ENCODE measurements around the gene GFRA1. TPM values are rescaled to one million over a fixed set of nuclear protein-coding genes. Genes with fewer than 3 reads are reported as not detected.

GFRA1 gene
- polyA plus RNA-seq, 1 of the 3 experiments (the other 2 are of a cell fraction), result 1.6 TPM

GRCh38 chr10:116170815-116171250 lies 102.2 kb downstream of the GFRA1 start (continued):
- no peak for TF ChIP-seq IRF3 (IDR thresholded peaks at IDR 0.05; ENCODE audit: low read depth, low read length)

- no peak for DNase-seq
- POLR2A ChIA-PET, result no interaction called here
- no peaks in the 10 kb centered on the region for H3K27me3 ChIP-seq (ENCODE audit: insufficient read depth)
- no peaks in the 10 kb centered on the region for H3K9me2 ChIP-seq
- H4K20me1 ChIP-seq (ENCODE audit: insufficient read depth), result no peaks in the 10 kb centered on the region
- no peaks in the 10 kb centered on the region for H3K79me2 ChIP-seq (ENCODE audit: insufficient read depth)
- no peaks in the 10 kb centered on the region for H3F3A ChIP-seq (replicated peaks; ENCODE audit: insufficient read depth)
- no peak overlapping the region for H2AFZ ChIP-seq (ENCODE audit: low read depth)
- TF ChIP-seq NFIC (IDR thresholded peaks at IDR 0.05; ENCODE audit: borderline replicate concordance), result no peak
- TF ChIP-seq EP300 (IDR thresholded peaks at IDR 0.05; ENCODE audit: borderline replicate concordance in 1 of 2, low read depth in 1 of 2, low read length in 1 of 2), result no peak
- no peak for TF ChIP-seq USF1 (IDR thresholded peaks at IDR 0.05; ENCODE audit: borderline replicate concordance, low read depth)
- TF ChIP-seq POLR2AphosphoS5 (IDR thresholded peaks at IDR 0.05; ENCODE audit: low read depth, low read length), result no peak
- TF ChIP-seq RAD21 (IDR thresholded peaks at IDR 0.05; ENCODE audit: low read length), result no peak
- no peak for TF ChIP-seq CTCF (IDR thresholded peaks at IDR 0.05)
- TF ChIP-seq ZBTB33 (IDR thresholded peaks at IDR 0.05; ENCODE audit: borderline replicate concordance, low read depth), result no peak
- TF ChIP-seq MEF2A (IDR thresholded peaks at IDR 0.05; ENCODE audit: borderline replicate concordance, low read depth), result no peak
- TF ChIP-seq EZH2phosphoT487 (IDR thresholded peaks at IDR 0.05; ENCODE audit: borderline replicate concordance, low read depth), result no peak
- no peak for TF ChIP-seq SMC3 (IDR thresholded peaks at IDR 0.05; ENCODE audit: low read depth, low read length)
- TF ChIP-seq USF2 (IDR thresholded peaks at IDR 0.05; ENCODE audit: borderline replicate concordance, low read depth, low read length), result no peak
- TF ChIP-seq REST (IDR thresholded peaks at IDR 0.05; ENCODE audit: low read depth, low read length), result no peak
- no peak for TF ChIP-seq ELF1 (IDR thresholded peaks at IDR 0.05)
- TF ChIP-seq TAF1 (IDR thresholded peaks at IDR 0.05; ENCODE audit: borderline replicate concordance, low read depth, low read length), result no peak
- H3K9me3 ChIP-seq, result no peaks in the 10 kb centered on the region
- 35% methylated on average over 2 of the region's 3 CpGs for WGBS (ENCODE audit: low lambda C conversion rate)
- no peaks in the 10 kb centered on the region; a peak in 1 of 4 replicates for H3K4me1 ChIP-seq (ENCODE audit: control insufficient read depth in 1 of 2, insufficient read depth in 2 of 2, low read depth in 1 of 2, low read length in 1 of 2)
- CTCF ChIA-PET, result interaction anchor here (0.6 kb wide), 1 partner anchor 751 kb away, joined by 3 read pairs; no protein-coding TSS in a partner anchor
- no peaks in the 10 kb centered on the region for H3K36me3 ChIP-seq (replicated peaks in 1 of 2; ENCODE audit: control insufficient read depth in 1 of 2, insufficient read depth in 2 of 2, low read length in 1 of 2)
- no peak overlapping the region for H3K4me3 ChIP-seq (ENCODE audit: low read depth in 2 of 2, low read length in 1 of 2)
- no peak overlapping the region for H3K9ac ChIP-seq
- H3K4me2 ChIP-seq, result no peak overlapping the region
- no peak overlapping the region for H3K27ac ChIP-seq (ENCODE audit: low read depth in 2 of 2, low read length in 1 of 2)
Measured at GRCh38 chr10:116169782-116170445, 103.1 kb downstream of the GFRA1 start.

All from SK-N-SH (cell line).